Esophagus squamous epithelium (tissue), 4 donors: Measurements from ENCODE around the gene GRIK2.

ENCODE experiments used
- CTCF ChIP-seq, 6 experiments: fragments of 450-650 bp in 4 of 6; fragments of 200-600 bp in 2 of 6; sonication (generic) in 2 of 6; IDR thresholded peaks; one replicate each; pipeline ENCODE4 v1.5.1; 2016 to 2019; ENCODE audit warnings: antibody characterized with exemption in 6 of 6, mild to moderate bottlenecking in 4 of 6, moderate library complexity in 4 of 6
- POLR2A ChIP-seq, 4 donors: fragments of 450-650 bp; IDR thresholded peaks; one replicate each; pipeline ENCODE4 v1.6.1; 2017; ENCODE audit warnings: antibody characterized with exemption in 4 of 4, mild to moderate bottlenecking in 4 of 4, moderate library complexity in 3 of 4

GRCh38 chr6:101413773-101414172, 20.3 kb downstream of the GRIK2 start:
- TF ChIP-seq CTCF (IDR thresholded peaks at IDR 0.05) (no peak), POLR2A (IDR thresholded peaks at IDR 0.05) (no peak)
